Duodenal mucosa (tissue), 2 donors: ENCODE results near the gene MRPS22.
"Not testable (repeated sequence)": the region's sequence is repeated elsewhere in the genome, so short reads cannot be mapped to it uniquely, and the experiment has no call there.

ENCODE experiments used
- H3K27ac ChIP-seq: one replicate; pipeline ENCODE4 v1.7.0; 2013; ENCODE audit warnings: low read depth, low read length
- H3K27me3 ChIP-seq, 2 donors: one replicate each; pipeline ENCODE4 v1.7.0; 2013; ENCODE audit warnings: low read length in 2 of 2, control low read depth in 1 of 2; ENCODE audit not compliant: insufficient read depth in 2 of 2, control insufficient read depth in 1 of 2
- H3K36me3 ChIP-seq, 2 donors: one replicate each; pipeline ENCODE4 v1.7.0; 2013; ENCODE audit warnings: low read length in 2 of 2, control low read depth in 1 of 2; ENCODE audit not compliant: insufficient read depth in 2 of 2, control insufficient read depth in 1 of 2
- H3K4me1 ChIP-seq, 2 donors: one replicate each; pipeline ENCODE4 v1.7.0; 2013; ENCODE audit warnings: low read length in 2 of 2, control low read depth in 1 of 2; ENCODE audit not compliant: insufficient read depth in 2 of 2, control insufficient read depth in 1 of 2
- H3K4me3 ChIP-seq, 2 donors: one replicate each; pipeline ENCODE4 v1.7.0; 2013; ENCODE audit warnings: low read length in 2 of 2, low read depth in 1 of 2
- H3K9ac ChIP-seq, 2 donors: one replicate each; pipeline ENCODE4 v1.7.0; 2013; ENCODE audit warnings: low read length in 2 of 2, low read depth in 1 of 2
- H3K9me3 ChIP-seq, 2 donors: one replicate each; pipeline ENCODE4 v1.7.0; 2013; ENCODE audit warnings: low read length in 2 of 2, control low read depth in 1 of 2; ENCODE audit not compliant: control insufficient read depth in 1 of 2

MRPS22 gene

GRCh38 chr3:139382291-139382690, 38.5 kb downstream of the MRPS22 start:
- H3K9ac ChIP-seq, H3K4me3 ChIP-seq, H3K27ac ChIP-seq, H3K27me3 ChIP-seq, H3K9me3 ChIP-seq: not testable (repeated sequence)
- peaks cover 22 to 56% of the 10 kb centered on the region in 2 donors for H3K36me3 ChIP-seq
- peaks cover 2 to 19% of the 10 kb centered on the region in 2 donors for H3K4me1 ChIP-seq

GRCh38 chr3:139388077-139388476, 44.3 kb downstream of the MRPS22 start:
- Histone ChIP-seq H3K9ac (peak overlapping the region in 1 of 2 donors; percentile 21), H3K27ac (no peak overlapping the region), H3K4me1 (peaks cover 17 to 22% of the 10 kb centered on the region in 2 donors), H3K27me3 (no peaks in the 10 kb centered on the region), H3K4me3 (peak overlapping the region; percentile 78 to 90), H3K36me3 (peaks cover 0 to 6% of the 10 kb centered on the region in 2 donors), H3K9me3 (no peaks in the 10 kb centered on the region)

- Histone ChIP-seq H3K27ac (peak overlapping the region; percentile 94), H3K27me3 (no peaks in the 10 kb centered on the region), H3K4me3 (peak overlapping the region; percentile 78 to 90), H3K9ac (peak overlapping the region; percentile 95 to 99), H3K9me3 (no peaks in the 10 kb centered on the region), H3K4me1 (peaks cover 17 to 22% of the 10 kb centered on the region in 2 donors), H3K36me3 (peaks cover 0 to 3% of the 10 kb centered on the region in 2 donors)
Observed at GRCh38 chr3:139388821-139389551, 45.2 kb downstream of the MRPS22 start.

- Histone ChIP-seq H3K9me3 (no peaks in the 10 kb centered on the region), H3K4me3 (peak within 1 kb of the TSS; percentile 78 to 90), H3K4me1 (peaks cover 17 to 22% of the 10 kb centered on the region in 2 donors), H3K27me3 (no peaks in the 10 kb centered on the region), H3K36me3 (no peaks in the 10 kb centered on the region), H3K27ac (peak within 1 kb of the TSS; percentile 94), H3K9ac (peak within 1 kb of the TSS; percentile 95 to 99)
Observed at GRCh38 chr3:139389552-139390368, 45.9 kb downstream of the MRPS22 start, which contains the start of gene COPB2. Gene COPB2 (minus strand): TSS chr3:139389647. CDS start chr3:139389550, 97 bp downstream.

- Histone ChIP-seq H3K27ac (no peak overlapping the region), H3K9me3 (no peaks in the 10 kb centered on the region), H3K27me3 (no peaks in the 10 kb centered on the region), H3K9ac (no peak overlapping the region), H3K4me1 (peaks cover 8 to 9% of the 10 kb centered on the region in 2 donors), H3K4me3 (no peak overlapping the region), H3K36me3 (no peaks in the 10 kb centered on the region)
Observed at GRCh38 chr3:139394116-139394515, 50.3 kb downstream of the MRPS22 start.

- Histone ChIP-seq H3K27me3 (no peaks in the 10 kb centered on the region), H3K36me3 (no peaks in the 10 kb centered on the region), H3K9ac (no peak overlapping the region), H3K4me1 (no peaks in the 10 kb centered on the region), H3K9me3 (peaks cover 0 to 3% of the 10 kb centered on the region in 2 donors), H3K27ac (no peak overlapping the region), H3K4me3 (no peak overlapping the region)
Observed at GRCh38 chr3:139396707-139397106, 52.9 kb downstream of the MRPS22 start.

GRCh38 chr3:139401155-139401554, 57.3 kb downstream of the MRPS22 start:
- H3K27me3 ChIP-seq, H3K9ac ChIP-seq, H3K36me3 ChIP-seq, H3K27ac ChIP-seq, H3K4me1 ChIP-seq, H3K4me3 ChIP-seq: not testable (repeated sequence)
- H3K9me3 ChIP-seq: peaks cover 15 to 21% of the 10 kb centered on the region in 2 donors
